Measurements from ENCODE around the gene NTN3. TPM values are rescaled to one million over a fixed set of nuclear protein-coding genes. Genes with fewer than 3 reads are reported as not detected.

The NTN3 gene
- total RNA-seq, 6 donors from 2014 or later = not detected

GRCh38 chr16:2495041-2495440 lies 23.9 kb downstream of the NTN3 start:
- H3K36me3 ChIP-seq = peaks cover 0 to 50% (median 20%) of the 10 kb centered on the region in 4 donors
- 75 to 90% methylated on average over 5 of the region's 5 CpGs for WGBS, 2 donors
- no peak for ATAC-seq (ENCODE audit: low FRiP score in 2 of 2)

GRCh38 chr16:2496223-2497115 lies 25.4 kb downstream of the NTN3 start:
- 95 to 96% methylated on average over 38 to 42 of the region's 62 CpGs for WGBS, 2 donors
- peak overlapping the region in 2 of 4 donors; percentile 71 to 75 for H3K27ac ChIP-seq
- peak in 1 of 2 donors; percentile 81 for DNase-seq
- H3K4me3 ChIP-seq = no peak overlapping the region
- H3K9me3 ChIP-seq = no peaks in the 10 kb centered on the region
- peaks cover 0 to 47% (median 18%) of the 10 kb centered on the region in 4 donors for H3K36me3 ChIP-seq
- no peak for TF ChIP-seq POLR2AphosphoS5 (IDR thresholded peaks at IDR 0.05)
- no peak for TF ChIP-seq POLR2A (IDR thresholded peaks at IDR 0.05)
- TF ChIP-seq EP300 (IDR thresholded peaks at IDR 0.05) = no peak
- TF ChIP-seq CTCF (IDR thresholded peaks at IDR 0.05) = no peak
- ATAC-seq (ENCODE audit: low FRiP score in 2 of 2) = no peak
- no peaks in the 10 kb centered on the region for H3K27me3 ChIP-seq
- H3K4me1 ChIP-seq = peaks cover 25 to 61% (median 47%) of the 10 kb centered on the region in 4 donors

More at GRCh38 chr16:2495041-2495440, 23.9 kb downstream of the NTN3 start:
- Histone ChIP-seq H3K27ac (peak overlapping the region in 2 of 4 donors; percentile 30 to 69), H3K4me3 (no peak overlapping the region), H3K4me1 (peaks cover 19 to 50% (median 41%) of the 10 kb centered on the region in 4 donors), H3K27me3 (no peaks in the 10 kb centered on the region), H3K9me3 (no peaks in the 10 kb centered on the region)
- no peak for DNase-seq
- TF ChIP-seq EP300 (IDR thresholded peaks at IDR 0.05) (no peak), POLR2A (IDR thresholded peaks at IDR 0.05) (no peak), CTCF (IDR thresholded peaks at IDR 0.05) (no peak), POLR2AphosphoS5 (IDR thresholded peaks at IDR 0.05) (no peak)

- TF ChIP-seq EP300 (IDR thresholded peaks at IDR 0.05) (no peak), POLR2AphosphoS5 (IDR thresholded peaks at IDR 0.05) (no peak), POLR2A (IDR thresholded peaks at IDR 0.05) (no peak), CTCF (IDR thresholded peaks at IDR 0.05) (no peak)
- peaks cover 28 to 68% (median 54%) of the 10 kb centered on the region in 4 donors for H3K4me1 ChIP-seq
- H3K27ac ChIP-seq = peak overlapping the region in 2 of 4 donors; percentile 71 to 75
- H3K27me3 ChIP-seq = no peaks in the 10 kb centered on the region
- 69 to 74% methylated on average over 5 to 14 of the region's 21 CpGs for WGBS, 2 donors
- H3K4me3 ChIP-seq = no peak overlapping the region
- peaks cover 0 to 52% (median 18%) of the 10 kb centered on the region in 4 donors for H3K36me3 ChIP-seq
- ATAC-seq (ENCODE audit: low FRiP score in 2 of 2) (peak in 1 of 2 donors; percentile 28), DNase-seq (peak; percentile 72 to 86)
- H3K9me3 ChIP-seq = no peaks in the 10 kb centered on the region
Measured at GRCh38 chr16:2497116-2497630, 26.1 kb downstream of the NTN3 start.

- Histone ChIP-seq H3K27me3 (no peaks in the 10 kb centered on the region), H3K4me3 (no peak overlapping the region), H3K9me3 (no peaks in the 10 kb centered on the region), H3K4me1 (peaks cover 34 to 75% (median 61%) of the 10 kb centered on the region in 4 donors), H3K36me3 (peaks cover 0 to 53% (median 18%) of the 10 kb centered on the region in 4 donors), H3K27ac (peak overlapping the region in 3 of 4 donors; percentile 53 to 75 (median 71))
- no peak for ATAC-seq (ENCODE audit: low FRiP score in 2 of 2)
- 88 to 91% methylated on average over 14 to 26 of the region's 26 CpGs for WGBS, 2 donors
- TF ChIP-seq POLR2A (IDR thresholded peaks at IDR 0.05) (no peak), POLR2AphosphoS5 (IDR thresholded peaks at IDR 0.05) (peak in 1 of 2 donors; percentile 22), CTCF (IDR thresholded peaks at IDR 0.05) (no peak), EP300 (IDR thresholded peaks at IDR 0.05) (no peak)
- DNase-seq = no peak
Measured at GRCh38 chr16:2497695-2498484, 26.8 kb downstream of the NTN3 start.
